ENCODE data around the gene AKR1C1.
"Not testable (repeated sequence)": the region's sequence is repeated elsewhere in the genome, so short reads cannot be mapped to it uniquely, and the experiment has no call there.

Gene AKR1C1

DNA sequence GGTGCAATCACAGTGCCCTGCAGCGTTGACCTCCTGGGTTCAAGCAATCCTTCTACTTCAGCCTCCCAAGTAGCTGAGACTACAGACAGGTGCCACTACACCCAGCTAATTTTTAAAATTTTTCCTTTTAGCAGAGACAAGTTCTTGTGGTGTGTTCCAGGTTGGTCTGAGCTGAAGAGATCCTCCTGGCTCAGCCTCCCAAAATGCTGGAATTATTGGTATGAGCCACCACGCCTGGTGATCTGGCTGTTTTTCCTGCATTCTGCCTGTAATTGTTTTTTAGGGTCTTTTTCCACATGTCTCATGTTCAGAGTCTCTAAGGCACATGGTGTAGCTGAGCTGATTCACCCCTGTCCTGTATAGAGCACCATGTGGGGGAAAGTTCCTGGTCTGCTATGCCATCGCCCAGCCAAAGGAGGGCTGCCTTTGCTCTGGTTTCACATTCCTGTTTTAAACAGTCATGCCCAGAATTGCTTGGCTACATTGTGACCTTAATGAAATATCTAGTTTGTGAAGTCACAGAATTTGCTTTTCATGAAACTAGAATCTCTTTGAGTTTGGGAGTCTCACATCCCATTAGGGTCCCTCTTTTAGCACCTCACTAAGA is 55.6 kb downstream of the AKR1C1 start:
- DNase-seq (ENCODE audit: low spot score): not testable (repeated sequence)

DNA sequence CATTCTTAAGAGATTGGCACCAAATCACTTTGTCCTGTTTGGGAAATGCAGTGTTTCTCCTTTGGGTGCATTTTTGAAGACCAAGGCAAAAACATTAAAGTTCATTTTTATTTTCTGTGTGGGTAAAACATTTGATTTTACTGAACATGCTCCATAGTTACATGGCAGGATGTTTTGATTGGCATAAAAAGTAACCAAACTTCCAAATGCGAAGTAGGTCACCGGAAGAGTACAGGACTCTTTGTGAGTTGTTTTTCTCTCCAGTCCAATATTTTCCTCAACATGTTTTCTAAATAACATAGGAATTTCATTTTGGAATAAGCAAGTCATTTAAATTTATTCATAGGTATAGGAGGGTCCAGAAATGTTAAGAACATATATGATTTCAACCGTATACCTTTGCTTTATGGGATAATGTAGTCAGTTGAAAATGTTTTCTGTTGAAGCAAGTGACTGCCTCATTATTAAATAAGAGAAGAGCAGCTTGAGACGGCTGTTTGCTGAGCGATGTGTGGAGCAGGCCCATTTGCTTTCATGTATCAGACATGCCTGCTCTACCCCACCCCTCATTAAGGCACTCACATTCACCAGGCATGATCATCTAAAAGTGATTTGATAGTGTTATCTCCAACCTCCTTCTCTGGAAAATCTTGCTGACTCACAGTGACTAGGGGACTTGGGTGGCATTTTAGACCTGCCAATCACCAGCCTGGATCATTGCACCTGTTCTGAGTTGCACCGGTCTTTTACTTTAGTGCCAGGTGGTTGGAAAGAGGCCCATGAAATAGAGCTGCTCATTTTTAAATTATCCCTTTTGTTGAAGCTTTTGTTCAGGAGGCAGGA is 56.8 kb downstream of the AKR1C1 start:
- DNase-seq (ENCODE audit: low spot score): not testable (repeated sequence)

DNA sequence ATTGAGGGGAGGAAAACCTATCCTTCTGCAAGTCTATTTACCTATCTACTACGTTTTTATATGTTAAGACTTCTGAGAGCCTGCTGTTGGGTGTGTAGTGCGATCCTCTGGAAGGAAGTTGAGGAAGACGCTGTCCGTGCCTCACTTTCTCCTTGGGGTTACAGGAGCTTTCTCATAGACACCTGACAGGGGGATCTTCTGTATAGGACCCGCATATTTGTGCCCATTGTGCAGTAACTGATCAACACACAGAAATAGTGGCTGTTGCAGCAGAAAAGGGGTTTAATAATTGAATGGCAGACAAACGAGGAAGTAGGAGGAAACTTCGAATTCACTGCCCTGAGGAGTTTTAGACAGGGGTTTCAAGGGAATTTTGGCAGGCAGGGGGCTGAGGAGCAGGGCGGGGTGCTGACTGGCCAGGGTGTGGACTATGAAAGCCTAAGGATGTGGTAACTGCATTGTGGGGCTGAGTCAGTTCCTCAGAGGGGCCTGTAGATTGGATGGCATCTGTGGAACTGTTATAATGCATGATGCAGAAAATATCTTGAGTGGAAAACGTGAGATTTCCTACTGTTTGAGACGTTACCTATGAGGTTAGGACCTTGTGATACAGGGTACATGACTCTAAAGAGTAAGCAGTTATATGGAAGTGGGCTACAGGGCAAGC is 58.5 kb downstream of the AKR1C1 start:
- DNase-seq (ENCODE audit: low spot score): not testable (repeated sequence)

DNA sequence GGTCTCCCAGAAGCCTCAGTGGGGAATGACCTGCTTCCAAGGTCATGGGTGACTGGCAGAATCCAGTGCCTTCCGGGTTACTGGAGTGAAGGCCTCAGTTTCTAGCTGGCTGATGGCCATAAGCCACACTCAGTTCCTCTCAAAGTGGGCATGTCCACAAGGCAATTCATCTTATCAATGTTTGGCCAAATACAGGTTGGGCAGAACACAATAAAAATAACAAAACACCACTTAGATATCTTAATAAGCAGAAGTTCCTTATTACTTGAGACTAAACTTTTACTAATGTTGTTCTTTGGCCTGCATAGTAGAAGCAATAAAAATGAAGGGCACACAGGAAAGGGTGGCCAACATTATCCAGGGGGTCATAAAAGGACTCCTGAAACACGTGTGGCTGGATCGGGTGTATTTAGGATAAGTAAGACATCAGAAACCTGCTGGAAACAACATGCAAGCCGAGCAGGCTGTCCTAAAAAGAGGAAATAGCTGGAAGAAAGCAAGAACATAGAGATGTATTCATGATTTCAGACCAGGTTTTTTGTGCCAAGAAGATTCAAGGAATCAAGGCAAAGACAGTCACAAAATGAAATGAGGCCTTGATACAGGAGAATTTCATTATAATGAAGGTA is 60.1 kb downstream of the AKR1C1 start:
- DNase-seq (ENCODE audit: low spot score): no peak

DNA sequence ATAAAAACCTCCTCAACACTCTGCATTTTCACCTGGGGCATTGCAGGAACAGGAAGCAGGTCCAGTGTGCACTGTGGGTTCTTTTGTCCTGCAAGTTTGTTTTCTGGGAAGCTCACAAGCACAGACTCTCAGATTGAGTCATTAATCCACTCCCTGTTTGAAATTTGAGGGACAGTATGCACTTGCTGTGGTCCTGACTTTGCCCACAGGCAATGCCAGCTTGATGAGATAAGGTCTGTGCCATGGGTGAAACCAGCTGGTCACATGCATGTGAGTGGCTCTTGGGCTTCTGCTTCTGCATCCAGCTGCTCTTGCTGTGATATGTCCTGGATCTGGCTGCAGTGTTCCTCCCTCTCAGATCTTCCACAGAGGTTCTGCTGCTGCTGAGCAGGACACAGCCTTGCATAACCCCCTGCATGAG is 62.3 kb downstream of the AKR1C1 start:
- DNase-seq (ENCODE audit: low spot score): not testable (repeated sequence)

DNA sequence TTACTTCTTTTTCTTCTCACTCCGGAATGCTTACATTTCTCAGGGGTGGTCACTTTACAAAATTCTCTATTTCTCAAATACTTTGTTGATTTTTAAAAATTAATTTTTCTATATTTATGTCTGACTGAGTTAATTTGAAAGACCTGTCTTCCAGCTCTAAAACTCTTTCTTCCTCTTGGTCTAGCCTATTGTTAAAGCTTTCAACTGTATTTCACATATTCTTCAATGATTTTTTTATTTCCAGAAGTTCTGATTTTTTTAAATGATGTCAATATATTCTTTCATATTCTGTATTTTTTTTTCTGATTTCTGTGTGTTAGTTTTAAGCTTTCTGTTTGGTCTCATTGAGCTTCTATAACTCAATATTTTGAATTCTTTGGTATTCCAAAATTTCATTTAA is 67.8 kb downstream of the AKR1C1 start:
- no peak for DNase-seq (ENCODE audit: low spot score)

DNA sequence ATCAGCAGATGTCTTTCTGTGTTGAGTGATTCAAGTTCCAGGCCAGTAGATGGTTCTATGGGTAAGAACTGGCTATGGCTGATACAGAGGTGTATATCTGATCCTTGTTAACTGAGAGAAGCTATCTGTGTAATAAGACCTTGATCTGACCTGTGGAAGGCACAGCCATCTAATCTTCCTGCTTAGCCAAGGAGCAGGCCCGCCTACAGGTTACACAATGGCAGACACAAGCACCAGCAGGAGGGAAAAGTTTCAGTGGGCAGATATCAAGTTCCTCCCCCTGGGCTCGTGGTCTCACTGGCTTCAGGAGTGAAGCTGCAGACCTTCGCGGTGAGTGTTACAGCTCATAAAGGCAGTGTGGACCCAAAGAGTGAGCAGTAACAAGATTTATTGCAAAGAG is 68.4 kb downstream of the AKR1C1 start:
- not testable (repeated sequence) for DNase-seq (ENCODE audit: low spot score)

DNA sequence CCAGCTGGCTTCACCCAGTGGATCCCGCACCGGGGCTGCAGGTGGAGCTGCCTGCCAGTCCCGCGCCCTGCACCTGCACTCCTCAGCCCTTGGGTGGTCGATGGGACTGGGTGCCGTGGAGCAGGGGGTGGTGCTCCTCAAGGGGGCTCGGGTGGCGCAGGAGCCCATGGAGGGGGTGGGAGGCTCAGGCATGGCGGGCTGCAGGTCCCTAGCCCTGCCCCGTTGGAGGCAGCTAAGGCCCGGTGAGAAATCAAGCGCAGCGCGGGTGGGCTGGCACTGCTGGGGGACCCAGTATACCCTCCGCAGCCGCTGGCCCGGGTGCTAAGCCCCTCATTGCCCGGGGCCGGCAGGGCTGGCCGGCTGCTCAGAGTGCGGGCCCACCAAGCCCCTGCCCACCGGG is 69.2 kb downstream of the AKR1C1 start:
- not testable (repeated sequence) for DNase-seq (ENCODE audit: low spot score)
